ENCODE measurements around the gene TMEM17.

The TMEM17 gene

GRCh38 chr2:62512384-62512783, 6.4 kb upstream of the TMEM17 start:
- in situ Hi-C loops (cut with MboI; ENCODE audit: low sequenced_read_pairs): no loop called here

GRCh38 chr2:62511636-62512035, 5.6 kb upstream of the TMEM17 start:
- in situ Hi-C loops (cut with MboI; ENCODE audit: low sequenced_read_pairs): no loop called here

- in situ Hi-C loops (cut with MboI; ENCODE audit: low sequenced_read_pairs): no loop called here
Measured at GRCh38 chr2:62506421-62506750, 391 bp upstream of the TMEM17 start.

DNA sequence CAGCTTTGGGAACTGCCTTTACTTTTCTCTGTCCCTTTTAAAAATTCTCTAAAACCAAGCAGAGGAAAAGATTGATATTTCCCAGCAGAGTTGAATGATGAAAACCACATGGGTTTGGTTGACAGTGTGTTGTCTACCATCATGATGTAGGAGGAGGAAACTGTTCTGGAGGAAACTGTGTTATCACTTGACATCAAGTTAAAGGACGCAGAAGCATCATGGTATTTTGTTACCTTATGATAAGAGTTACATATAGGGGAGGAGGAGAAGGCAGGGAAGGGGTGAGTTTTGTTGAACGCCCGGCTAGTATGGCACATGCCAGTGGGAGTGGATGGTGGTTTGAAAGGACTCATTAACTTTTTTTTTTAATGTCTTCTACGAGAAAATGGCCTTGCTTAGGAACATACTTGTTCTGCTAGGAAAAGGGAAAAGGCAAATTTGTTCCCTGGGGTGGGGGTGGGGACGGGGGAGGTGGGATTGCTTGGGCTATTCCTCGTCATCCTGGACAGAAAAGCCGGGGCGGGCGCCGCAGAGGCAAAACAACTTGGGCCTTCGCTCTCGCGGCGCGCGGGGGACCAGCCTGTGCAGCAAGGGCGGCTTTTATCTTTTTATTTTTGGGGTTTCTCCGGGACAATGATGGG, 766 bp downstream of the TMEM17 start:
- in situ Hi-C loops (cut with MboI; ENCODE audit: low sequenced_read_pairs): no loop called here

GRCh38 chr2:62504657-62505056, 1.3 kb downstream of the TMEM17 start:
- in situ Hi-C loops (cut with MboI; ENCODE audit: low sequenced_read_pairs): no loop called here

- in situ Hi-C loops (cut with MboI; ENCODE audit: low sequenced_read_pairs): no loop called here
Measured at GRCh38 chr2:62501794-62502500, 4.0 kb downstream of the TMEM17 start.

DNA sequence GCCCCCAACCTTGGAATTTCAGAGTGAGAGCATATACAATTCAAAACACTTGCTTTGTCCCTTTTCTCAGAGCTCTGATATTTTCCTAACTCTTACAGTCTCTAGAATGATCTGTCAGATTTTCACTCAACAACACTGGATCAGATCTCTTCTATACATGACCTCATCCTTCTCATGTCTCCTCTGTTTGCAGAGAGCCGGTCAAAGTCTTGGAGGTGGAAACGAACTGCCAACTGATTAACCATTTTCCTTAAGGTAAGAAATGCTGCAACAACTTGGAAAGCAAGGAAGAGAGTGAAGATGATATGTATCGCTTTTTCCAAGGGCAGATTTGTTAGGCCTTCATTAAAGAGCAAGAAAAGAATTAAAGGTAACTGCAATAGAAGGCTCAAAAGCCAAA, 4.9 kb downstream of the TMEM17 start:
- in situ Hi-C loops (cut with MboI; ENCODE audit: low sequenced_read_pairs): no loop called here

DNA sequence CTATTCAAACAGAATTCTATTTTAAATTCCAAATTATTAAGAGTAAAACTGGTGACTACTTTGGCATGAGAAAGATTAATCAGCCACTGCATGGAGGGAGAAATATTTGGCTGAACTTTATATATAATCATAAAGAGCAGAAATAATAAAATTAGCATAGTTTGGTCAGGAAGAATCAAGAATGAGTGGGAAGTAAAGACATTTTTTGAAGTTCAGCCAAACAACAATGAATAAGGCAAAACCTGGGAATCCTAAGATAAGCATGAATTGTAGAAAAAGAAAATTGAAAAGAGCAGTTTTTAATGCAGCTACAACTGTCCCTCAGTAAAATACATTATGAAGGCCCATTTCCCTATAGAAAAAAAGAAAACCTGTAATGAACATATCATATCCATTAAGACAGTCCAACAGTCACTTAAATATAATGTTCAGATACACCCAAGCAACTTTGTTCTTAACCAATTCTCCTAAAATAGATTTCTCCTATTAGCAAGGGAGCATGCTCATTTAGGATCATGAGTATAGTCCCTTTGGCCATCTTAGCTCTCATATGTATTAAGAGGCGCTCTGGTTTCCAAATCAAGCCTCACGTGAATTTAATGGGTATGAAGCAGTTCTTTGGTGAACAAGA, 6.5 kb downstream of the TMEM17 start:
- in situ Hi-C loops (cut with MboI; ENCODE audit: low sequenced_read_pairs): no loop called here

GRCh38 chr2:62498739-62499138, 7.3 kb downstream of the TMEM17 start:
- in situ Hi-C loops (cut with MboI; ENCODE audit: low sequenced_read_pairs): no loop called here

GRCh38 chr2:62495761-62496160, 10.2 kb downstream of the TMEM17 start:
- in situ Hi-C loops (cut with MboI; ENCODE audit: low sequenced_read_pairs): no loop called here

DNA sequence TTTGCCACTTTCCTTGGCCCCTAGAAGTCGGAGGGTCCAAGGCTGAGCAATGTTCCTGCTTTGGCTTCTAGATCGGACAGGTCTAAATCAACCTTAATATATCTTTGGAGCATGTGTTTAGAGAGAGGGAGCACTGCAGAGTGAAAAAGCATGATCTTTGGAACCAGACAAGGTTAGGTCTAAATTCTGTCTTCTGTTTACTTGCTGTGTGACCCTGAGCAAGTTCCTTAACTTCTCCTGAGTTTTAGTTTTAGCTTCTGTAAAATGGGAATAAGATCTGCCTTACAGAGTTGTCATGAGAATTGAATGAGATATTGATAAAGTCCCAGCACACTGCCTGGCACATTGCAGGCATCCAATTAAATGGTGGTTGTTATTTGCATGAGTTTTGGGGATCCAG, 13.9 kb downstream of the TMEM17 start:
- in situ Hi-C loops (cut with MboI; ENCODE audit: low sequenced_read_pairs): no loop called here

- in situ Hi-C loops (cut with MboI; ENCODE audit: low sequenced_read_pairs): no loop called here
Measured at GRCh38 chr2:62489702-62490101, 16.3 kb downstream of the TMEM17 start.

GRCh38 chr2:62489162-62489561, 16.8 kb downstream of the TMEM17 start:
- in situ Hi-C loops (cut with MboI; ENCODE audit: low sequenced_read_pairs): no loop called here

GRCh38 chr2:62486439-62486765, 19.6 kb downstream of the TMEM17 start:
- in situ Hi-C loops (cut with MboI; ENCODE audit: low sequenced_read_pairs): no loop called here

DNA sequence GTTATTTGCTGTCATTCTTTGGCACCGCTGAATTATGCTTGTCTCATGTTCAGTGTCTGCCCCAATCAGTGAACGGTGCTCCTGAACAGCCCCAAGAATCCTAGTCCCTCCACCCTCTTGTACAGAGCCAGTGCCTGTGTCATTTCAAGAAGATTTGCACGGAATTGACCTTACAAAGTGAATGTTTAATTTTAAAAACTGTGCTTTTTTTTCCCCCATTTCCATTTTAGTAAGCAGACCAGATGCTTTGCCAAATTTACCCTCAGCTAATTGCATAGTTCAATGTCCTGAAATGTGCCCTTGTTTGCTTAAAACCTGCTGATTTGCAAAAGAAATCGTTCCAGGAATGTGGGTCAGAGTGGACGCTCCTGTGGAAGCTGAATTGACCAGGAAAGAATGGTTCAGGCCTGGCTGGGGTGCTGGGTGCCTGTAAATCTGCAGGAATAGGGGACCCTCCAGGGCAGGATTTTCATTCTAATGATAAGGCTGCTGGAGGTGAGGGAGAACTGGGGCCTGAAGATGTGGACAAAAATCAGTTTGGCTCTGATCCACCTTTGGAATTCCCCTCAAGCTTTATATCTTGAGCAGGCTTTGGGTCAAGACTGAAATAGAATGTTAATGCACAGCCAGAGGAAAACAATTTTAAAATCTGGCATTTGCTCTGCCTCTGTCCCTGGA, 20.1 kb downstream of the TMEM17 start:
- in situ Hi-C loops (cut with MboI; ENCODE audit: low sequenced_read_pairs): no loop called here

- in situ Hi-C loops (cut with MboI; ENCODE audit: low sequenced_read_pairs): no loop called here
Measured at GRCh38 chr2:62482558-62483352, 23.2 kb downstream of the TMEM17 start.

- in situ Hi-C loops (cut with MboI; ENCODE audit: low sequenced_read_pairs): no loop called here
Measured at GRCh38 chr2:62479917-62480316, 26.1 kb downstream of the TMEM17 start.

DNA sequence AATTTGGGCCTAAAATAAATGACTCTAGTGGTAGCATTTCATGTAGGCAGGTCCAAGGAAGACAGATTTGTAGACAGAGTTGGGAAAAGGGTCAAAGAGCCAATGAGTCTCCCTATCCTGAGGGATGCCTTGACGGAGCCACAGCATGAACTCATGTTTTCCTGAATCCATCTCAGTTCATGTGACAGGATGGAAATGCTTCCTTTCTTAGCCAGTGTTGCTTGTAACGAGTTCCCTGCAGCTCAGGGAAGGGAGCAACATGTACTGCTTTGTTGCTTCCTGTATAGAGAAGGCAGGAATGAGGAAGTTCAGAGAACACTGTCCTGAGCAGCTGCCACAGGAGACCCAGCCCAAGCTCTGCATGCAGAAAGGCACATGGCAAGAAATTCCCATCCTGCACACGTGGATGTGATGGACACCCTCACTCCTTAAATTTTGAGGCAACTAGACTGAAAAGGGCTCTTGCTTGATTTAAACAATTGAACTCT, 27.9 kb downstream of the TMEM17 start:
- in situ Hi-C loops (cut with MboI; ENCODE audit: low sequenced_read_pairs): no loop called here

DNA sequence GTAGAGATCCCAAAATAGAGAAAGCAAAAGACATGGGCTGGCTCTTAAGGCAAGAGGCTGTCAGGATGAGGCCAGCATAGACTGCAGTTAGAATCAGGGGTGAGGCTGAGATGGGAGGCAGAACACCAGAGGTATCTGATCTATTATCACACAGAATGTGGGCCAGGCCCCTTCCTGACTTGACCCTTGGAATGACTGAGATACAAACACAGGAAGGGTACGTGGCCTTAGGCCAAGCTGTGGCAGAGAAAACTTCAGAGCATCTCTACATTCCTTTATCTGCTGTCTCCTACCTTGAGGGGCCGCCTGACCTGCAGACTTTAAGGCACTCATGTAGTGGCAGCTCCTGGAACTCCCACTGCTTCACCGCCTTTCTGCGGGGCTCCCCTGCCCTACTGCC, 28.4 kb downstream of the TMEM17 start:
- in situ Hi-C loops (cut with MboI; ENCODE audit: low sequenced_read_pairs): no loop called here

GRCh38 chr2:62475172-62476011, 30.6 kb downstream of the TMEM17 start:
- in situ Hi-C loops (cut with MboI; ENCODE audit: low sequenced_read_pairs): no loop called here

Measured in hTERT RPE-1 (cell line).